Tibial nerve (tissue), 4 donors: ENCODE measurements around the gene LAMP1.

ENCODE experiments used
- EP300 ChIP-seq, 2 donors: sonication (generic); formaldehyde crosslinking; IDR thresholded peaks; one replicate each; pipeline ENCODE4 v1.6.1; 2017; ENCODE audit warnings: antibody characterized with exemption in 2 of 2, mild to moderate bottlenecking in 1 of 2
- POLR2A ChIP-seq, 2 donors: fragments of 450-650 bp; IDR thresholded peaks; one replicate each; pipeline ENCODE4 v1.6.1; 2017; ENCODE audit warnings: antibody characterized with exemption in 2 of 2, mild to moderate bottlenecking in 2 of 2, moderate library complexity in 2 of 2
- TF ChIP-seq, protein P1 (sequence below), 5 experiments: fragments of 200-600 bp in 3 of 5; fragments of 450-650 bp in 2 of 5; sonication (generic) in 3 of 5; IDR thresholded peaks; one replicate each; pipeline ENCODE4 v1.5.1; 2016 to 2019; ENCODE audit warnings: antibody characterized with exemption in 5 of 5, mild to moderate bottlenecking in 3 of 5, moderate library complexity in 2 of 5

DNA sequence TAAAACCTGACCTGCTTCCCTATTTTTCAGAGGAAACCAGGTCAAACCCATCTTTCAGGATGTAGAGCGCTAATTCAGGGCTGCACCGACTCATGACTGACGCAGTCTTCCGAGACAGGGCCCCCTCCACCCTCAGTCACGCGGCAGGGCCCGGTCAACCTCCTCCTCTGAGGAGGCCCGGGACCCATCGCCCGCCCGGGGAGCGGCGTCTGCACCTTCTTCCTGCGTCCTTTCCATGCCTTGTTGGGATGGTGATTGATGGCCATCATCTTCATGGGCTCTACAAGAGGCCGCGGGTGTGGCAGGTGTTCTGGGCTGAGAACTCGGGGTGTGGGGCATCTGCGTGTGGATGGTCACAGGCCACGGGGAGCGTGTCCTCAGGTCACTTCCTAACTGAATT lies 40.9 kb downstream of the LAMP1 start:
- TF ChIP-seq POLR2A (IDR thresholded peaks at IDR 0.05) = no peak
- TF ChIP-seq, protein P1, sequence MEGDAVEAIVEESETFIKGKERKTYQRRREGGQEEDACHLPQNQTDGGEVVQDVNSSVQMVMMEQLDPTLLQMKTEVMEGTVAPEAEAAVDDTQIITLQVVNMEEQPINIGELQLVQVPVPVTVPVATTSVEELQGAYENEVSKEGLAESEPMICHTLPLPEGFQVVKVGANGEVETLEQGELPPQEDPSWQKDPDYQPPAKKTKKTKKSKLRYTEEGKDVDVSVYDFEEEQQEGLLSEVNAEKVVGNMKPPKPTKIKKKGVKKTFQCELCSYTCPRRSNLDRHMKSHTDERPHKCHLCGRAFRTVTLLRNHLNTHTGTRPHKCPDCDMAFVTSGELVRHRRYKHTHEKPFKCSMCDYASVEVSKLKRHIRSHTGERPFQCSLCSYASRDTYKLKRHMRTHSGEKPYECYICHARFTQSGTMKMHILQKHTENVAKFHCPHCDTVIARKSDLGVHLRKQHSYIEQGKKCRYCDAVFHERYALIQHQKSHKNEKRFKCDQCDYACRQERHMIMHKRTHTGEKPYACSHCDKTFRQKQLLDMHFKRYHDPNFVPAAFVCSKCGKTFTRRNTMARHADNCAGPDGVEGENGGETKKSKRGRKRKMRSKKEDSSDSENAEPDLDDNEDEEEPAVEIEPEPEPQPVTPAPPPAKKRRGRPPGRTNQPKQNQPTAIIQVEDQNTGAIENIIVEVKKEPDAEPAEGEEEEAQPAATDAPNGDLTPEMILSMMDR (IDR thresholded peaks at IDR 0.05) = no peak
- TF ChIP-seq EP300 (IDR thresholded peaks at IDR 0.05) = no peak
